NT2/D1 (cell line): ENCODE measurements around the gene PRKAR2A.

Source experiments
- YY1 ChIP-seq: IDR thresholded peaks from 2 replicates; pipeline ENCODE4 v1.6.1; 2011; ENCODE audit not compliant: insufficient read length, insufficient read depth
- ZNF274 ChIP-seq: IDR thresholded peaks from 2 replicates; pipeline ENCODE4 v1.6.1; 2011; ENCODE audit warnings: mild to moderate bottlenecking, low read depth, low read length

DNA sequence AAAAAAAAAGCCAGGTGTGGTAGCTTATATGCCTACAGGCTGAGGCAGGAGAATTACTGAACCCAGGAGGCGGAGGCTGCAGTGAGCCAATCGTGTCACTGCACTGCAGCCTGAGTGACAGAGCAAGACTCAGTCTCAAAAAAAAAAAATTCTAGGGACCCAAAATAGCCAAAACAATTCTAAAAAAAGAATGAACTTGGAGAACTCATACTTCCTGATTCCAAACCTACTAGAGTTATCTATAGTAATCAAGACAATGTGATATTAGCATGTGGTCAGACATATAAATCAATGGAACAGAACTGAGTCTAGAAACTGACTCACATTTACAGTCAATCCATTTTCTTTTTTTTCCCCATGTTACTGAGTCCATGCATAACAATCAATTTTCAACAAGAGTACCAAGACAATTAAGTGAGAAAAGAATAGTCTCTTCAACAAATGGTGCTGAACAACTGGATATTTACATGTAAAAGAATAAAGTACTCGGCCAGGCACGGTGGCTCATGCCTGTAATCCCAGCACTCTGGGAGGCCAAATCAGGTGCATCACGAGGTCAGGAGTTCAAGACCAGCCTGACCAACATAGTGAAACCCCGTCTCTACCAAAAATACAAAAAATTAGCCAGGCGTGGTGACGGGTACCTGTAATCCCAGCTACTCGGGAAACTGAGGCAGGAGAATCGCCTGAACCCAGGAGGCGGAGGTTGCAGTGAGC lies 11.9 kb downstream of the PRKAR2A start:
- TF ChIP-seq YY1 (no peak), ZNF274 (no peak)
